Left kidney (tissue), 8 donors: ENCODE measurements around the gene KREMEN1. TPM values are rescaled to one million over a fixed set of nuclear protein-coding genes. Genes with fewer than 3 reads are reported as not detected.
A peak's percentile ranks its signal among the peaks of the same experiment; 100 is the strongest.
"Not testable (repeated sequence)": the region's sequence is repeated elsewhere in the genome, so short reads cannot be mapped to it uniquely, and the experiment has no call there.

ENCODE experiments used
- DNase-seq: peaks from one replicate; pipeline ENCODE4 v3.0.0-alpha.2; 2013
- long read RNA-seq, 8 donors: transcript quantifications; one replicate each; lab custom pipeline, GENCODE V29; 2026
- polyA plus RNA-seq: library from polyadenylated mRNA; unstranded; fragments of 120-200 nt; gene quantifications from one replicate; pipeline ENCODE4 v1.2.1, GENCODE V29; 2013; ENCODE audit not compliant: insufficient read length

Gene KREMEN1, protein sequence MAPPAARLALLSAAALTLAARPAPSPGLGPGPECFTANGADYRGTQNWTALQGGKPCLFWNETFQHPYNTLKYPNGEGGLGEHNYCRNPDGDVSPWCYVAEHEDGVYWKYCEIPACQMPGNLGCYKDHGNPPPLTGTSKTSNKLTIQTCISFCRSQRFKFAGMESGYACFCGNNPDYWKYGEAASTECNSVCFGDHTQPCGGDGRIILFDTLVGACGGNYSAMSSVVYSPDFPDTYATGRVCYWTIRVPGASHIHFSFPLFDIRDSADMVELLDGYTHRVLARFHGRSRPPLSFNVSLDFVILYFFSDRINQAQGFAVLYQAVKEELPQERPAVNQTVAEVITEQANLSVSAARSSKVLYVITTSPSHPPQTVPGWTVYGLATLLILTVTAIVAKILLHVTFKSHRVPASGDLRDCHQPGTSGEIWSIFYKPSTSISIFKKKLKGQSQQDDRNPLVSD
- 22.3 TPM for polyA plus RNA-seq
- long read RNA-seq, donor 1, full-length matches to known transcripts = 2 of 2 reads
- long read RNA-seq, donor 1, partial matches to known transcripts = 0 of 2 reads
- long read RNA-seq, donor 1, other reads (novel, unspliced or antisense) = 0 of 2 reads
- long read RNA-seq, donor 2, full-length matches to known transcripts = 2 of 2 reads
- long read RNA-seq, donor 2, partial matches to known transcripts = 0 of 2 reads
- long read RNA-seq, donor 2, other reads (novel, unspliced or antisense) = 0 of 2 reads
- long read RNA-seq, donor 3, full-length matches to known transcripts = 3 of 15 reads
- long read RNA-seq, donor 3, partial matches to known transcripts = 12 of 15 reads
- long read RNA-seq, donor 3, other reads (novel, unspliced or antisense) = 0 of 15 reads
- long read RNA-seq, donor 4 = 0 reads
- long read RNA-seq, donor 5, full-length matches to known transcripts = 5 of 12 reads
- long read RNA-seq, donor 5, partial matches to known transcripts = 7 of 12 reads
- long read RNA-seq, donor 5, other reads (novel, unspliced or antisense) = 0 of 12 reads
- long read RNA-seq, donor 6, full-length matches to known transcripts = 1 of 1 reads
- long read RNA-seq, donor 6, partial matches to known transcripts = 0 of 1 reads
- long read RNA-seq, donor 6, other reads (novel, unspliced or antisense) = 0 of 1 reads
- long read RNA-seq, donor 7, full-length matches to known transcripts = 5 of 5 reads
- long read RNA-seq, donor 7, partial matches to known transcripts = 0 of 5 reads
- long read RNA-seq, donor 7, other reads (novel, unspliced or antisense) = 0 of 5 reads
- long read RNA-seq, donor 8, full-length matches to known transcripts = 1 of 1 reads
- long read RNA-seq, donor 8, partial matches to known transcripts = 0 of 1 reads
- long read RNA-seq, donor 8, other reads (novel, unspliced or antisense) = 0 of 1 reads

DNA sequence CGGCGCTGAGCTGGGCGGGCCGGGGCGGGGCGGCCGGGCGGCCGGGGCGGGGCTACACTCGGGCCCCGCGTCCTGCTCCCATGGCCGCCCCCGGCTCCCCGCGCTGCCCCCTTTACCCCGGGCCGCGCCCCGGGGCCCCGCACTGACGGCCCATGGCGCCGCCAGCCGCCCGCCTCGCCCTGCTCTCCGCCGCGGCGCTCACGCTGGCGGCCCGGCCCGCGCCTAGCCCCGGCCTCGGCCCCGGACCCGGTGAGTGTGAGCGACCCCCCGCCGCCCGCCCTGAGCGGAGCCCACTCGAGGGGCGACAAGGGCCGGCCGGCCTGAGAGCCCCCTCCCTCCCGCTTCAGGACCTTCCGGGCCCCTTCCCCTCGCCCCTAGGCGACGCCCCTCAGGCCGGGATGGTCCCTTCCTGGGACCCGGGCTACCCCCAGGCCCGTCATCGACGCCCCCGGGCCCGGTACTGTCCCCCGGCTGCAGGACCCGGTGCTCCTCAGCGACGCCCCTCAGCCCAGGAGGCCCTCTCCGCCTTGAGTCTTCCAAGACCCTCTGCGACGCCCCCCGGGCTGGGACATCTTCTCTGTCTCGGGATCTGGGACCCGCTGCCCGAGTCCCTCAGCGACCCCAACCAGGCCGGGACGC, at the start of gene KREMEN1:
TSS of gene KREMEN1 (plus strand) at position 57 of the 639 bp plus-strand sequence. CDS start at position 153, 96 bp downstream.
- DNase-seq = no peak

DNA sequence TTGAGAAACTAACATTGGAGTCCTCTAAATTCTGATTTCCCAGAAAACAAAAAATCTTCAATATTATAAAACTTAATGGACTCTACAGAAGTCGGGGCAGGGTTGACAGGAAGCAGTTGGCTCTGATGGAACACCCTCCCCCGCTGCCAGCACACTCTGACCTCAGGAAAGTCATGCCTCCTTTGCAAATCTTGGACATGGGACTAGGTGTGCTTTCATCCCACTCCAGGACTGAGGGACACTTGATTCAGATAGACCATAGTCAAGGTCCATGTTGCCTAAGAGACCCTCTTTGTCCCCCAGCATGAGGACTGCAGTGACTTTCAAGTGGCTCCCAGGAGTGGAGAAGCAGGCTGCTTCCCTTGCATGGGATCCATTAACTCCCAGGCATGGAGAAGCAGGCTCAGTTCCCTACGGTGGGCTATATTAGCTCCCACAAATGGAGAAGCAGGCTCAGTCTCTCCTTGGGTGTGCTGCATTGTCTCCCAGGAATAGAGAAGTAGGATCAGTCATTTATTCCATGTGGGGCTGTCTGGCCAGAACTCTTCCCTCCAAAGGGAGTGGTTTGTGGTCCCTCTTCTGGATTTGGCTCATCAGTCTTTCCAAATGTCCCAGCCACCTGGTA, 49.6 kb upstream of the KREMEN1 start:
- no peak for DNase-seq

DNA sequence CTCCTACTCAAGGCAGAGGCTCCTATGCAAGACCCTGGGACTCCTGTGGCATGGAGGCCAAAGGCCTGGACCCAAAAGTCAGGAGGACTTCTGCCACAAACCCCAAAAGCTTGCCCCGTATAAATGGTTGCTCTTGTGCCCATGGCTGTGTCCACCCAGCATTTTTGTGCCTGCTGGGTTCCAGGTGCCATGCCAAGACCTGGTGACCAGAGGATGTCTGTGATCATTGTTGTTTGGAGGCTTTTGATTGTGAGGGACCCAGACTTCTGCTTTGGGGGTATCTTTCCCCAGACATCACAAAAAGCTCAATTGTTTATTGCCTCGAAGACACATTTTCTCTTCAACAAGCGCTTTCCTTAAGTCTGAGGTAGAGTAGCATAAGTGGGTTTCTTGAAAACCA, 46.3 kb upstream of the KREMEN1 start:
- DNase-seq = no peak

DNA sequence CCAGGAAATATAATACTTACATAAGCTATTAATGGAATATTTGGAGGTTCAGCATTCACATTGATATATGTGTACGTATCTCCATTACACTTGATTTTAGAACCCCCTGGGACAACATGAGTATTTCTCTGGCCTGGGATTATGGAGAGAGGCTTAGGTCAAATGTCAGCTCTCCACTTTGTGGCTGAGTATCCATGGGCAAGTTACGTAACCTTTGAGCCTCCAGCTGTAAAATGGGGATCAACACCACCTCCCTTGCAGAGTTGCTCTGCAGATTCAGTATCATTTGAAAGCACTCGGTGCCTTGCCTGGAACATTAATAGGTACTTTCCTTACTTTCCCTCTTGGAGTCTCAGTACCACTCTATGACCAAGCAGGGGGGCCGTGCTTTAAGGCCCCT, 44.4 kb upstream of the KREMEN1 start:
- DNase-seq = no peak

DNA sequence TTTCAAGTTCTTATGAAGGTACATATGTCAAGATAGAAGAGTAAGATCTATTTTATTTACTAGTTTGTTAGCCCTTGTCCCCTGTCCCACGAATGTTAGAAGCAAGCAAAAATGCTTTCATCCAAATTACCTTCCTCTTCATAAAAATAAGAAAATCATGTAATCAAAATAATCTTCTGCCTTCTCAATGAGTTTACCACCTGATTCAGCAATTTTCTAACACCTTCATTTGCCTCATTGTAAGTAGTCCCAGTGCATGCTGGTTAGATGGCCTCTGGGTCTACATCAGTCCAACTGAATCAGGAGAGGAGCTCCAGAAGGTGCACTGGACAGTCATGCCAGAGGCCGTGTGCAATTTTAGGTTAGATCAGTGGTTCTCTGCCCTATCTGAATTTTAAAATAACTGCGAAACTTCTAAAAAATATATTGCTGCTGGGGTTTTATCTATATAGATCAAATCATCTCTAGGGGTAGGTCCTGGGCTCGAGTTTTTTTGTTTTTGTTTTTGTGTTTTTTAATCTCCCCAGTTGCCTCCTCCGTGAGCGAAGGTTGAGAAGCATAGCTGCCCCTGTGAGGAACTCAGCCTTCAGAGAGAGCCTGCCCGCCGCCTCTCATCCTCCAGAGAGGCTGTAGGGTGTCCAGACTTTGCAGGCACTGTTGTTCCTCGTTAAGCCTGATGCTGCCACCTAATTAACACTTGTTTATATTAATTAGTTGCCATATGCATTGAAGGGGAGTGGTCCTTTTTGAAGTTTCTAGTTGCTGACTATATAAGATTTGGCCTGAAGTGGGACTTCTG, 43.4 kb upstream of the KREMEN1 start:
- DNase-seq = no peak

DNA sequence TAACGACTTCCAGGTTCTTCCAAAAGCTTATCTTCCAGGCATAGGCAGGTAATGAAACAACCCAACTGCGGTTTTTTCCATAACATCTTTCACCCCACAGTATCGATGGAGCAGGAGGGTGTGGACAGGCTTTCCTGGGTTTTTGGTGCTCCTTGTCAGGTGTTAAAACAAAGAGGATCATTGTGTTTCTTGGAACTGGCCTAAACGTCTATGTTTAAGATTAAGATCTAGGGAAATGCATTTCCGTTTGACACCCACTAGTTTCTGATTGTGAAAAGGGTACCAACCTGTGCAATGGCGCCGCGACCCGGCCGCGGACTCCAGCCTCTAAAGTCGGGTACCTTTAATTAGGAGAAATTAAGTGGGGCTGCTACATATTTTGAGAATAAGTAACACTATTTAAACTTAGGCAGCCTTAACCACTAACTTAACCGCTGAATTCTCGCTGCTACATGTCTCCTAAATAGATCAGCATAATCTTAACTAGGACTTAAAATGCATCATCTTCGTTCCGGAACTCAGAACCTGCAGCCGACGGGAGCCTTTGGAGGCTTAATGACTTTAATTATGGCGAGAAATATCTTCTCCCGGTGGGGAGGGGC, 42.7 kb upstream of the KREMEN1 start:
- DNase-seq = no peak

DNA sequence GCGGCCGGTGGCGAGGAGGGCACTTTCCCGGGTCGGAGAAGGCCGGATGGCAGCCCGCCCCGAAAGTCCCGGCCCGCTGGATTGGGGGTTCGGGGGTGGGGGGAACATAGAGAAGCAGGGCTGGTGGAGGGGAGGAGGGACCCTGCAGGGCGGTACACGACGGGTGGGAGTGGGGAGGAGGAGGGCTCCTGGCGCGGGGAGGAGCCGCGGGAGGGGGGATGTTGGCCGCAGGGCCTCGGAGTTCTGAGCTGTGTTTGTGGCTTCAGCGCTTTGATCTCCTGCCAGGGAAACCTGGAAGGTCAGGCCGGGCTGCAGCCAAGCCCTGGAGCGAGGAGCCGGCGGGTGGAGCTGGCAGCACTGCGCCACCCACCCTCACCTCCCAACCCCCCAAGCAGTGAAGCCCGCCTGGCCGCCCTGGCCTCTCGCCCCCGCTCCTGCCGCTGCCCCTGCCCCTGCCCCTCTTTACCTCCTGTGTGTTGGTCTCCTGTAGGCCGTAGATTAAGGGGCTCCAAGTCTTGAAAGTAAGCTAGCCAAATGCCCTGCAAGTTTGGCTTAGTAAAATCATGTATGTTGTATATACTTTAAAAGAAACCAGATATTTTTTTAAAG, 42.1 kb upstream of the KREMEN1 start:
- peak; percentile 91 for DNase-seq

DNA sequence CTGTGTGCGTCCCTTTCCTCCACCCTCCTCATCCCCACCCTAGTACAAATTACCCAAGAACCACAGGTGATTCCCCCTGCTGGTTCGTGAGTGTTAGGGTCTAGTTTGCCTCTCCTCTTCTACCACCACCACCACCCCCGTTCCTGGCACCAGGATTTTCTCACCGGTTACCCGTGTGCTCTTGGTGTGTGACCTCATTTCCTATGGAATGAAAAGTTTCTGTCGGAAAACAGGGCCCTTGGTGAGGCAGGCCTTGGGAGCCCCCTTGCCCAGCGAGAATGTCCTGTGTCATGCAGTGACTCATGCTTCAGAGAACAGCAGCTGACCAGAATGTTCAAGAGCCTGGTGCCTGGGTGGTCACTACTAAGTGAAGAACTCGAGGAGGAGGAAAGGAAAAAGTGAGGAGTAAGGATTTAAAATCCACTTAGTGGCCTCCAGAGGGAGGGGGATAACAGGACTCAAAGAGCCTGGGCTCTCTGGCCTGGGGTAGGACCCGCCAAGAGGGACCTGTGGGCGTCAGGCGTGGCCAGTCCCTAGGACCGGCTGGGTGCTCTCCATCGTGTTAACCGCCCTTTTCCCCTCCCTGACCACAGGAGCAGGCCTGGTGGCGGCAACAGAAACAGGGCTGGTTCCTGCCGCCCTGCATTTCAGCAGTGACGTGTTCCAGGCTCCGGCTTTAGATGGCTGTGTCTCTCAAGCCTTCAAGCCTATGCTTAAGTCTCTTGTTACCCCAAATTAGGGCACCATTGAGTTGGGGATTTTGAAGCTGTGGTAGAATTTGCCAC, 41.4 kb upstream of the KREMEN1 start:
- DNase-seq = peak; percentile 75

DNA sequence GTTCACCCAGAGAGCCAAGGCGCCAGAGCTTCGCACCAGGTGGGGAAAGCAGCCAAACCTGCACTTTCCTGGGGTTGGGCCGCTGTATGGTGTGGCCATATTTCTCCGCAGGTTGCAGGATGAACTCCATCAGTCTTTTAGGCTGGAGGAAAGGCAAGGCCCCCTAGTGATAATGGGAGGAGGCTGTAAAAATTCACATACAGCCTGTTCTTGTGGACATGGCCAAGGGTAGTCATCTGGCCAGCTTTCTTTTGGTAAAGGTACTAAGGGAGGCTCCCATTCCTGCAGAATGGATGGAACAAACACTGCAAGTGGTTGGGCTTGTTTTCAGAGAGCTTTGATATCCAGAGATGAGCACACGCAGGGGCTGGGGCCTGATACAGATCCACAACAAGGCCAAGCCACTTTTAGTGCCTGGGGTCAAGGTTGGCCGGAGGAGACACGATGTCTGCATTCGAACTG, 40.8 kb upstream of the KREMEN1 start:
- DNase-seq = no peak

DNA sequence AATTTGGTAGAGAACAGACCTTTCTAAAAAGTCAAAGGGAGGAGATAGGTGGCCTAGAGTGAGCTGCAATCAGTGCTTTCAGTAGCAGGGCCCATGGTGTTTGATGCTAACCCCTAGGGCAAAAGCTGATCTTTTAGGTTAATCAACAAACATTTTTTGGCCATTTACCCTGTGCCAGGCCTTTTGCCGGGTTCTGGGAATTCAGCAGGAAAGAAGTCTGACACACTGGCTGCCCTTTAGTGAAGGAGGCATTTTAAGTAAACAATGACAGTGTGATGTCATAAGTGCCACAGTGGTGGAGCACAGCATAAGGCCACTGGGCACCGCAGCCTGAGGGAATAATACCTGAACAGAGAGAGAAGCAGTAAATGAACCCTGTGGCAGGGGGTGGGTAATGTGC, 40.3 kb upstream of the KREMEN1 start:
- no peak for DNase-seq

DNA sequence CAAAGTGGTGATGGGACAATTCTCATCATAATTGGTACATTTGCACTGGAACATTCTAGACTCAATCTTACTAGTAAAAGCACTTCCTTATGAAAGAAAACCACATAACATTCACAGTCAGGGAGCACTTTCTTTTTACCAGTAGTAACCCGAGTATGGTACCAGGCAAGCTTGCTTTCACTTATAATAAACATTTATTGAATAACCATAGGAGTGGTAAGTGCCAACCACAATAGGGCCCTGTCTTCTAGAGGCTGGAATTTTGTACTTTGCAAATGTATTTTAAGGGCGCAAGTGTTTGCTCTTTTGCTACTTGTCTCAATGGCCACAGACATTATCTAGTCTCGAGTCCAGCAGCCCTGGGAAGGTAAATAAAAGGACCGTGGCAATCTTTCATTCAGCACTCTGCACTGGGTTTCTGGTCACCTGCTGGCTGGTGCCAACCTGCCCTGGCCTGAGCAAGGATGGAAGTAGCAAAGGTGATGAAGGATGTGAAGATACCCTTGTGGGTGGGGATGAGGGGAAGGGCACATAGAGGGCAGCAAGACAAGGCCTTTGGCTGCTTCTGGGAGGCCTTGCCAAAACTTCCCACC, 35.4 kb upstream of the KREMEN1 start:
- DNase-seq = no peak

DNA sequence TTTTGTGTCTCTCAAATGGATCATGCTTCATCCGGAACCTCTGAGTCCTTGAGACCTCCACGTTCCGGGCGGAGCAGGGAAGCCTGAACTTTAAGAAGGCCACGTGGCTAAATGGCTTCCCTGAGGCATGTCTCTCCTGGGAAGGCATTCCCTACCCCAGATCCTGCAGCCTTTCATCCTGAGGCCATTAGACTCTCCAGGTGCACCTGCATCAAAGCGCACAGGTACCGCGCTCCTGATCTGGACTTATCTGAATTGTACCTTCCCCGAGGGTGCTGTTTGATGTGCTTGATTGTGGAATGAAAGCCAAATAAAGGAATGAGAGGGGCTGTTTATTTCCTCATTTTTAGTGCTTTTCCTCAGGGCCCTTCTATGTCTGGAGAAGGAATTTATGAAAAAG, 33.7 kb upstream of the KREMEN1 start:
- DNase-seq = no peak

DNA sequence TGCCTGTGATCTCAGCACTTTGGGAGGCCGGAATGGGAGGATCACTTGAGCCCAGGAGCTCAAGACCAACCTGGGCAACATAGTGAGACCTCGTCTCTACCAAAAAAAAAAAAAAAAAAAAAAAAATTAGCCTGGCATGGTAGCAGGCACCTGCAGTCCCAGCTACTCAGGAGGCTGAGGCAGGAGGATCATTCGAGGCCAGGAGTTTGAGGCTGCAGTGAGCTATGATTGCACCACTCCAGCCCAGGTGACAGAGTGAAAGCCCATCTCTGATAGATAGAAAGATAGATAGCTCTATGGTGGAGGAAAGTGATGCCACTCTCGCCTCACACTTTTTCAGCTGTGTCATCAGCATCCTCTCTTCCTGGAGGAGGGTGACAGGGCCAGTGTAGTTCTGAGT, 33.2 kb upstream of the KREMEN1 start:
- DNase-seq = not testable (repeated sequence)

DNA sequence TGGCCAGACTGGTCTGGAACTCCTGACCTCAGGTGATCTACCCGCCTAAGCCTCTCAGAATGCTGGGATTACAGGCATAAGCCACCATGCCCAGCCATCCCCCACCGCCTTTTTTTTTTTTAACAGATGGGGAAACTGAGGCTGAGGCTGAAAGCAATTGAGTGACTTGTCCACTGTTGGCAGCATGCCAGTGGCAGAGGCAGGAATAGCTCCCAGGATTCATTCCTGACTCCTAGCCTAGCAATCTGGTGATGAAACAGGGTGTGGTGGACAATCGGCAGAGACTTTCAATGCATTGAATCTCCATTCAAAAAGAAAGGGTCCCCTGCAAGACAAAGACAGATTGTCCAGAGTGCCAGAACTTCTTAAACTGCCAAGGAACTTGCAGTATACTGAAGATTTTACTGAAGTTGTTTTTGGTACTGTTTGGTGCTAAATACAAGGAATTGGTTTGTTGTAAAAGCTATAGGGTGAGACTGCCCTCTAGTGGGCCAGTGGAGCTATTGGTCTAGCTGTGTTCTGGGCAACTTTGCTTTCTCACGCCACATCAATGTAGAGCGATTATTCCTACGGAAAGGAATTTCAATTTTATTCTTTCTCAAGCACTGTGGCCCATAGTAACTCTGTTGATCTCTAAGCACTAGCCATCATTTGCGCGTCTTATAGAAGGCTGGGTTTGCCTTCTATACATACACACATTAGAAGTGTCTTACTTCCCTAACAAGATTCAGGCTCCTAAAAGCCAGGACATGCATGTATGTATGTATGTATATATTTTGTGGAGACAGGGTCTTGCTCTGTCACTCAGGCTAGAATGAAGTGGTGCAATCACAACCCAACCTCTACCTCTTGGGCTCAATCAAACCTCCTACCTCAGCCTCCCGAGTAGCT, 32.2 kb upstream of the KREMEN1 start:
- DNase-seq = peak; percentile 80

DNA sequence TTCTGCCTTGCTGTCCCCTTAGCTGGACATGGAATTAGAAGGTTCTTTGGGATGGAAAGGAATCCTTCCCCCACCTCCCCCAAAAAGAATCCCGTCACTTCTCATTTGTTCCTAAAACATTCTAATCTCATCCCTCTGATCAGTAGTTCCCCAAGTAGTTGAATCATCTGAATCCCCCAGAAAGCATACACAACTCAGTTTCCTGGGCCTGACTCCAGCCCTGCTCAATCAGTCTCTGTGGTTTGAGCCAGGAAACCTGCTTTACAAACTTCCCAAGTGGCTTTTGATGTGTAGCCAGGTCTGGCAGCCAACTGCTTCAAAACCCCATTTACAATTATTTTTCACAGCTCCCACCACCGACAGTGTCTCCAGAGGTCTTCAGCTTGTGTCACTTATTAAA, 31.4 kb upstream of the KREMEN1 start:
- no peak for DNase-seq

DNA sequence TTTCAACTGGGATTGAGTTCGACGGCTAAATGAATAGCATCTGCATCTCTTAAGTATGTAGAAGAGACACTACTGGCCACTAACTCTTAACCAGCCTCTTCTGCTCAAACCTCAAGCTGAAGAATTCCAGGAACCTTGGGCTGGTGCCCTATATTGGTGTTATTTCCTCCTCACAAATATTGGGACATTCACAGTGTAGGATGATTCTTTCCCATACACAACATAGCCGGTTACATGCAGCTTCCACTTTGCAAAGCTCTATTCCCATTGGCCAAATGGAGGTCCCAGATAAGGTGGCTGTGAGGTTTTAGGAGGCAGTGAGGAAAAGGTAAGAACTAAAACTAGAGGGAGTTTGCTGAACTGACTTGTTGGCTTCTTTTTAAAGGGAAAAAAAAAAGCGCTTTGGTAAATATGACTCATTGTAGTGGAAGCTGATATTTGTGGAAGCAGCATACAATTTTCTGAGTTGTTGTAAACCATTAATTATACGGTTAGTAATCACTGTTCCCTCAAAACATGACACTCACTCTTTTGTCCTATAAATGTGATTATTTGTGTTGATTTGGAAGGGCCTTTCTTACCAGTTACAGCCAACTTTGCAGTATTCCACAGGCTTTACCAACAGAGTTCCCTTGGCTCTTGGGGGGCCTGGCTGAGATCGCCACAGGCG, 28.8 kb upstream of the KREMEN1 start:
- no peak for DNase-seq
